ENCODE measurements around the gene SLC30A5. TPM values are rescaled to one million over a fixed set of nuclear protein-coding genes. Genes with fewer than 3 reads are reported as not detected.

Gene SLC30A5
- total RNA-seq, 1 experiment from 2014 or later, result 64.6 TPM

DNA sequence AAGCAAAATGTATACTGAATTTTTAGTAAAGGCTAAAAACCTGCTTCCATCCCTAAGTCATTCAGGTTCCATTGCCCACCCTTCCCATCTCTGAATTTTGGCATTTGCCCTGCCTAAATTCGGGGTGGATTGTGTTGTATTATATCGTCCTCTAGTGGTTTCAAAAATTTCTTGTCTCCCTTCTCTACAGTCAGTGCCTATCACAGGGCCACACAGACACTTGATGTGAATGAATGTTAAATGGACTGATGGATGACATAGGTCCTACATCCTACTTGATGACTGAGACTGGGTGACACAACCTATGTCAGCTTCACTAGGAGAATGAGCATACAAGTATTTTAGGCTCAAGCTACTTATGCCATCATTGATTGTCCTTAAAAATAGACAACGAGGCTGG lies 45.6 kb upstream of the SLC30A5 start:
- no peak for TF ChIP-seq EZH2 (IDR thresholded peaks at IDR 0.05; ENCODE audit: borderline replicate concordance, low read depth, low read length, poor library complexity, severe bottlenecking)
- TF ChIP-seq, protein P1, sequence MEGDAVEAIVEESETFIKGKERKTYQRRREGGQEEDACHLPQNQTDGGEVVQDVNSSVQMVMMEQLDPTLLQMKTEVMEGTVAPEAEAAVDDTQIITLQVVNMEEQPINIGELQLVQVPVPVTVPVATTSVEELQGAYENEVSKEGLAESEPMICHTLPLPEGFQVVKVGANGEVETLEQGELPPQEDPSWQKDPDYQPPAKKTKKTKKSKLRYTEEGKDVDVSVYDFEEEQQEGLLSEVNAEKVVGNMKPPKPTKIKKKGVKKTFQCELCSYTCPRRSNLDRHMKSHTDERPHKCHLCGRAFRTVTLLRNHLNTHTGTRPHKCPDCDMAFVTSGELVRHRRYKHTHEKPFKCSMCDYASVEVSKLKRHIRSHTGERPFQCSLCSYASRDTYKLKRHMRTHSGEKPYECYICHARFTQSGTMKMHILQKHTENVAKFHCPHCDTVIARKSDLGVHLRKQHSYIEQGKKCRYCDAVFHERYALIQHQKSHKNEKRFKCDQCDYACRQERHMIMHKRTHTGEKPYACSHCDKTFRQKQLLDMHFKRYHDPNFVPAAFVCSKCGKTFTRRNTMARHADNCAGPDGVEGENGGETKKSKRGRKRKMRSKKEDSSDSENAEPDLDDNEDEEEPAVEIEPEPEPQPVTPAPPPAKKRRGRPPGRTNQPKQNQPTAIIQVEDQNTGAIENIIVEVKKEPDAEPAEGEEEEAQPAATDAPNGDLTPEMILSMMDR (conservative IDR thresholded peaks at IDR 0.05; ENCODE audit: low read depth, low read length), result peak; percentile 56
- ChIA-PET CTCF (no interaction called here), POLR2A (ENCODE audit: low non-redundant PET) (no interaction called here)
- H3K27me3 ChIP-seq (replicated peaks; ENCODE audit: insufficient read depth, low read depth, low read length, poor library complexity), result no peaks in the 10 kb centered on the region
- H3K9me3 ChIP-seq (ENCODE audit: low read depth, low read length, poor library complexity, severe bottlenecking), result no peaks in the 10 kb centered on the region
- no peak overlapping the region for H3K4me3 ChIP-seq (ENCODE audit: low read depth, low read length, poor library complexity, severe bottlenecking)
- no TSS peak for BruUV-seq (replicated peaks)
- DNase-seq (ENCODE audit: low spot score), result peak; percentile 61
- H3K27ac ChIP-seq (ENCODE audit: low read depth, low read length, poor library complexity, severe bottlenecking), result no peak overlapping the region
- peaks cover 5% of the 10 kb centered on the region for H3K4me1 ChIP-seq (ENCODE audit: insufficient read depth, low read length, poor library complexity, severe bottlenecking)
- intact Hi-C loops (cut with micrococcal nuclease; ENCODE audit: unreplicated experiment), result no loop called here
- no peaks in the 10 kb centered on the region for H3K36me3 ChIP-seq (ENCODE audit: insufficient read depth, low read length, poor library complexity, severe bottlenecking)

DNA sequence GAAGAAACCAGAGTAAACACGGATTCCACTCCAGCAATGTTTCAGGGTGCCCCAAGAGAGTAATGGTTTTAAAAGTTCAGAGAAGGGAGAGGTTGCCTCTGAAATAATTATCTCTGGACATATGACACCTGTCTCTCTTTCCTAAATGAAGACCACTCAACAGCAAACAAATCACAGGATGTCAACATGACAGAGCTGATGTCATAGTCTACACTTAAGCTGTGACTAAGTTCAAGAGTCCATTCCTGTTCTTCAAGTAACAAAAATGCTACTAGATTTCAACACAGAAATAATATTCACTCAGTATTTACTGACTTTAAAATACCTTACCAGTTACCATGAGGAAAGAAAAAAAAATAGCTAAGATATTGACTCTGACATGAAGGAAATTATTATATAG lies 44.7 kb upstream of the SLC30A5 start:
- Histone ChIP-seq H3K27me3 (replicated peaks; ENCODE audit: insufficient read depth, low read depth, low read length, poor library complexity) (no peaks in the 10 kb centered on the region), H3K36me3 (ENCODE audit: insufficient read depth, low read length, poor library complexity, severe bottlenecking) (no peaks in the 10 kb centered on the region), H3K27ac (ENCODE audit: low read depth, low read length, poor library complexity, severe bottlenecking) (no peak overlapping the region), H3K4me3 (ENCODE audit: low read depth, low read length, poor library complexity, severe bottlenecking) (no peak overlapping the region), H3K9me3 (ENCODE audit: low read depth, low read length, poor library complexity, severe bottlenecking) (no peaks in the 10 kb centered on the region), H3K4me1 (ENCODE audit: insufficient read depth, low read length, poor library complexity, severe bottlenecking) (no peaks in the 10 kb centered on the region)
- DNase-seq (ENCODE audit: low spot score), result no peak
- BruUV-seq (replicated peaks), result no TSS peak
- CTCF ChIA-PET, result no interaction called here
- POLR2A ChIA-PET (ENCODE audit: low non-redundant PET), result no interaction called here
- intact Hi-C loops (cut with micrococcal nuclease; ENCODE audit: unreplicated experiment), result no loop called here
- TF ChIP-seq EZH2 (IDR thresholded peaks at IDR 0.05; ENCODE audit: borderline replicate concordance, low read depth, low read length, poor library complexity, severe bottlenecking), result no peak
- TF ChIP-seq, protein P1 (conservative IDR thresholded peaks at IDR 0.05; ENCODE audit: low read depth, low read length), result no peak

DNA sequence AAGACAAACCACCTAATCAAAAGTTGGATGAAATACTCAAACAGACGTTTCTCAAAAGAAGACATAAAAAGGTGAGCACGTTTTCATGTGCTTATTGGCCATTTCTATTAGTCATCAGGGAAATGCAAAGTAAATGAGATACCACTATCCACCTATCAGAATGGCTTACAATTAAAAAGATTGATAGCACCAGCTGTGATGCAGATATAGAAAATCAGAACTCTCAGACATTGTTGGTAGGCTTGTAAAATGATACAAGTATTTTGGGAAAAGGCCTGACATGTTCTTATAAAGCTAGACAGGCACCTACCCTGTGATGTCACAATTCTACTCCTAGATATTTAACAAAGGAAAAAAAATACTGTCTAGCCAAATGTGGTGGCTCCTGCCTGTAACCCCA lies 44.0 kb upstream of the SLC30A5 start:
- BruUV-seq (replicated peaks), result no TSS peak
- Histone ChIP-seq H3K4me1 (ENCODE audit: insufficient read depth, low read length, poor library complexity, severe bottlenecking) (no peaks in the 10 kb centered on the region), H3K4me3 (ENCODE audit: low read depth, low read length, poor library complexity, severe bottlenecking) (no peak overlapping the region), H3K27me3 (replicated peaks; ENCODE audit: insufficient read depth, low read depth, low read length, poor library complexity) (no peaks in the 10 kb centered on the region), H3K27ac (ENCODE audit: low read depth, low read length, poor library complexity, severe bottlenecking) (no peak overlapping the region), H3K36me3 (ENCODE audit: insufficient read depth, low read length, poor library complexity, severe bottlenecking) (no peaks in the 10 kb centered on the region), H3K9me3 (ENCODE audit: low read depth, low read length, poor library complexity, severe bottlenecking) (no peaks in the 10 kb centered on the region)
- no peak for TF ChIP-seq EZH2 (IDR thresholded peaks at IDR 0.05; ENCODE audit: borderline replicate concordance, low read depth, low read length, poor library complexity, severe bottlenecking)
- TF ChIP-seq, protein P1 (conservative IDR thresholded peaks at IDR 0.05; ENCODE audit: low read depth, low read length), result no peak
- intact Hi-C loops (cut with micrococcal nuclease; ENCODE audit: unreplicated experiment), result no loop called here
- CTCF ChIA-PET, result no interaction called here
- POLR2A ChIA-PET (ENCODE audit: low non-redundant PET), result interaction anchor here (0.7 kb wide), 1 partner anchor 44 kb away, joined by 15 read pairs; the partner anchor contains the start of gene SLC30A5
- DNase-seq (ENCODE audit: low spot score), result no peak

Measured in A673 (cell line).